Fibroblast of lung (primary cell): ENCODE results near the gene KCNJ12.

Experiments
- EZH2 ChIP-seq: IDR thresholded peaks from 2 replicates; pipeline ENCODE4 v1.5.1; 2012; ENCODE audit warnings: low read length, control low read depth, mild to moderate bottlenecking; ENCODE audit errors: missing control alignments
- TF ChIP-seq, protein P1 (sequence below), 2 donors: IDR thresholded peaks in 1 of 2; conservative IDR thresholded peaks in 1 of 2; 1 replicate in 1 of 2; 2 replicates in 1 of 2; pipeline ENCODE4 v1.5.1; 2011 to 2012; ENCODE audit warnings: low read length in 2 of 2, control low read depth in 1 of 2, inconsistent platforms in 1 of 2, low read depth in 1 of 2, mild to moderate bottlenecking in 1 of 2

DNA sequence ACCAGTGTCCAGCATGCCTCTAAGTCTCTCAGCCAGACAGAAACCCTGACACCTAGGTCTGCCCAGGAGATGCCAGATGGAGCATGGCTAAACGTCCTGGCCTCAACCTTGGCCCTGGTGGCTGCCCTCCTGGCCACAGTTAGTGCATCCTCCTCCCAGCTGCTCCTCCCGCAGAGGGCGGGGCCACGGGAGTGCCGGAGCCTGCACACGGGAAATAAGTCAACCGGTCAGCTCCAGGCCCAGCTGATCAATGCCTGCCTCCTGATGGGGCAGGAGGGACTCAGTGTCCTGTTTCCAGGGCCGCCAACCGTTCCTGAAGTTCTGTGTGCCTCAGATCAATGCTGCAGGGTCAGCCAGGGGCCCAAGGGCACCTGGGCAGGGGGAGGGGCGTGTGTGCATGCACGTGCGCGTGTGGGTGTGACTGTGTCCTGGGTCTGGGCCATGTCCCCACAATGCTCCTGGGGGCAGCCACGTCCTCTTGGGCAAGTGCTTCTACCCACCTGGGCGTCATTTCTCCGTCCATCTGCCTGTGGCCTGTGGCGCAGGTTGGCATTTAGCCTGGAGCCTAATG is 4.6 kb upstream of the KCNJ12 start:
- TF ChIP-seq, protein P1, sequence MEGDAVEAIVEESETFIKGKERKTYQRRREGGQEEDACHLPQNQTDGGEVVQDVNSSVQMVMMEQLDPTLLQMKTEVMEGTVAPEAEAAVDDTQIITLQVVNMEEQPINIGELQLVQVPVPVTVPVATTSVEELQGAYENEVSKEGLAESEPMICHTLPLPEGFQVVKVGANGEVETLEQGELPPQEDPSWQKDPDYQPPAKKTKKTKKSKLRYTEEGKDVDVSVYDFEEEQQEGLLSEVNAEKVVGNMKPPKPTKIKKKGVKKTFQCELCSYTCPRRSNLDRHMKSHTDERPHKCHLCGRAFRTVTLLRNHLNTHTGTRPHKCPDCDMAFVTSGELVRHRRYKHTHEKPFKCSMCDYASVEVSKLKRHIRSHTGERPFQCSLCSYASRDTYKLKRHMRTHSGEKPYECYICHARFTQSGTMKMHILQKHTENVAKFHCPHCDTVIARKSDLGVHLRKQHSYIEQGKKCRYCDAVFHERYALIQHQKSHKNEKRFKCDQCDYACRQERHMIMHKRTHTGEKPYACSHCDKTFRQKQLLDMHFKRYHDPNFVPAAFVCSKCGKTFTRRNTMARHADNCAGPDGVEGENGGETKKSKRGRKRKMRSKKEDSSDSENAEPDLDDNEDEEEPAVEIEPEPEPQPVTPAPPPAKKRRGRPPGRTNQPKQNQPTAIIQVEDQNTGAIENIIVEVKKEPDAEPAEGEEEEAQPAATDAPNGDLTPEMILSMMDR (conservative IDR thresholded peaks at IDR 0.05 in 1 of 2, IDR thresholded peaks at IDR 0.05 in 1 of 2; ENCODE audit: low read depth in 1 of 2, low read length in 2 of 2), result no peak
- TF ChIP-seq EZH2, result no peak
